H9 (cell line): ENCODE measurements around the gene ANKZF1. TPM values are rescaled to one million over a fixed set of nuclear protein-coding genes. Genes with fewer than 3 reads are reported as not detected.

Experiments used
- DNase-seq: peaks from one replicate; pipeline ENCODE4 v3.0.0-alpha.2; 2017
- H2AFZ ChIP-seq: one replicate; pipeline ENCODE4 v1.6.1; 2013; ENCODE audit warnings: mild to moderate bottlenecking, low read length, control low read depth, moderate library complexity
- H2AK5ac ChIP-seq: 2 replicates; pipeline ENCODE4 v1.6.1; 2013; ENCODE audit warnings: low read length, control low read depth, mixed read lengths; ENCODE audit not compliant: insufficient read length
- H2BK120ac ChIP-seq: one replicate; pipeline ENCODE4 v1.6.1; 2013; ENCODE audit warnings: low read depth, mild to moderate bottlenecking, low read length, control low read depth, inconsistent platforms; ENCODE audit not compliant: poor library complexity, severe bottlenecking
- H2BK12ac ChIP-seq: 2 replicates; pipeline ENCODE4 v1.6.1; 2013; ENCODE audit warnings: low read length, control low read depth, mixed read lengths, low read depth; ENCODE audit not compliant: insufficient read length
- H2BK15ac ChIP-seq: 2 replicates; pipeline ENCODE4 v1.6.1; 2013; ENCODE audit warnings: low read depth, low read length, control low read depth
- H2BK20ac ChIP-seq: one replicate; pipeline ENCODE4 v1.6.1; 2013; ENCODE audit warnings: low read depth, mild to moderate bottlenecking, low read length, control low read depth, inconsistent platforms; ENCODE audit not compliant: poor library complexity, severe bottlenecking
- H2BK5ac ChIP-seq: 2 replicates; pipeline ENCODE4 v1.6.1; 2013; ENCODE audit warnings: low read length, control low read depth, mixed read lengths; ENCODE audit not compliant: insufficient read length
- H3K14ac ChIP-seq: 2 replicates; pipeline ENCODE4 v1.6.1; 2013; ENCODE audit warnings: low read length, control low read depth; ENCODE audit not compliant: insufficient read depth
- H3K18ac ChIP-seq: 2 replicates; pipeline ENCODE4 v1.6.1; 2013; ENCODE audit warnings: low read depth, mild to moderate bottlenecking, mixed read lengths, low read length, control low read depth; ENCODE audit not compliant: insufficient read length
- H3K23ac ChIP-seq: 2 replicates; pipeline ENCODE4 v1.6.1; 2013; ENCODE audit warnings: low read length, control low read depth, mixed read lengths, low read depth; ENCODE audit not compliant: insufficient read length
- H3K23me2 ChIP-seq: 2 replicates; pipeline ENCODE4 v1.6.1; 2013; ENCODE audit warnings: low read depth, mild to moderate bottlenecking, mixed read lengths, low read length, control low read depth; ENCODE audit not compliant: insufficient read length, poor library complexity, severe bottlenecking
- H3K27ac ChIP-seq: 2 replicates; pipeline ENCODE4 v1.5.1; 2013; ENCODE audit warnings: low read length, control low read depth, mixed read lengths, low read depth; ENCODE audit not compliant: insufficient read length
- H3K27me3 ChIP-seq: 2 replicates; pipeline ENCODE4 v1.6.1; 2013; ENCODE audit warnings: low read length, control low read depth, inconsistent platforms; ENCODE audit not compliant: insufficient read depth
- H3K4ac ChIP-seq: 2 replicates; pipeline ENCODE4 v1.6.1; 2013; ENCODE audit warnings: low read depth, mild to moderate bottlenecking, control low read depth, inconsistent platforms, low read length, moderate library complexity
- H3K4me1 ChIP-seq: 2 replicates; pipeline ENCODE4 v1.6.1; 2013; ENCODE audit warnings: low read length, control low read depth, inconsistent platforms; ENCODE audit not compliant: insufficient read depth
- H3K4me2 ChIP-seq: 2 replicates; pipeline ENCODE4 v1.6.1; 2013; ENCODE audit warnings: low read length, control low read depth, mixed read lengths; ENCODE audit not compliant: insufficient read length, insufficient read depth
- H3K56ac ChIP-seq: 2 replicates; pipeline ENCODE4 v1.6.1; 2013; ENCODE audit warnings: low read depth, mild to moderate bottlenecking, mixed read lengths, low read length, control low read depth; ENCODE audit not compliant: insufficient read length
- H3K79me1 ChIP-seq: 2 replicates; pipeline ENCODE4 v1.6.1; 2013; ENCODE audit warnings: low read depth, mild to moderate bottlenecking, moderate library complexity, low read length, control low read depth, inconsistent platforms; ENCODE audit not compliant: insufficient read depth, poor library complexity, severe bottlenecking
- H3K79me2 ChIP-seq: 2 replicates; pipeline ENCODE4 v1.6.1; 2013; ENCODE audit warnings: low read length, control low read depth, inconsistent platforms; ENCODE audit not compliant: insufficient read depth
- H3K9ac ChIP-seq: 2 replicates; pipeline ENCODE4 v1.6.1; 2013; ENCODE audit warnings: low read length, control low read depth, mixed read lengths; ENCODE audit not compliant: insufficient read length; ENCODE audit errors: extremely low read depth
- H3K9me3 ChIP-seq: one replicate; pipeline ENCODE4 v1.6.1; 2013; ENCODE audit warnings: low read depth, low read length, inconsistent platforms; ENCODE audit not compliant: control insufficient read depth
- H3T11ph ChIP-seq: one replicate; pipeline ENCODE4 v1.6.1; 2013; ENCODE audit warnings: mild to moderate bottlenecking, low read length, control low read depth, inconsistent platforms
- H4K20me1 ChIP-seq: one replicate; pipeline ENCODE4 v1.6.1; 2013; ENCODE audit not compliant: control insufficient read depth, insufficient read length, insufficient read depth
- H4K5ac ChIP-seq: 2 replicates; pipeline ENCODE4 v1.6.1; 2013; ENCODE audit warnings: low read depth, mild to moderate bottlenecking, mixed read lengths, low read length, control low read depth; ENCODE audit not compliant: insufficient read length
- H4K8ac ChIP-seq: replicated peaks from 2 replicates; pipeline ENCODE4 v1.6.1; 2013; ENCODE audit warnings: low read length, control low read depth, mixed read lengths, low read depth; ENCODE audit not compliant: insufficient read length
- H4K91ac ChIP-seq: 2 replicates; pipeline ENCODE4 v1.6.1; 2013; ENCODE audit warnings: low read depth, mild to moderate bottlenecking, moderate library complexity, mixed read lengths, low read length, control low read depth; ENCODE audit not compliant: insufficient read length
- H3K27ac Mint-ChIP-seq, 3 experiments: 2 replicates in 2 of 3; 3 replicates in 1 of 3; pipeline ENCODE4 v1.8.0; 2020 to 2021; ENCODE audit warnings: mixed read lengths in 3 of 3, mild to moderate bottlenecking in 1 of 3, moderate library complexity in 1 of 3
- H3K27me3 Mint-ChIP-seq: 2 replicates; pipeline ENCODE4 v1.8.0; 2021; ENCODE audit warnings: low read depth, mild to moderate bottlenecking, moderate library complexity, mixed read lengths
- H3K36me3 Mint-ChIP-seq, 3 experiments: 2 replicates in 2 of 3; 3 replicates in 1 of 3; pipeline ENCODE4 v1.8.0; 2020 to 2021; ENCODE audit warnings: low read depth in 3 of 3, mixed read lengths in 3 of 3; ENCODE audit not compliant: insufficient read depth in 1 of 3
- H3K4me1 Mint-ChIP-seq, 2 experiments: 2 replicates each; pipeline ENCODE4 v1.8.0; 2020; ENCODE audit warnings: mixed read lengths in 2 of 2
- H3K4me3 Mint-ChIP-seq, 2 experiments: 2 replicates in 1 of 2; 3 replicates in 1 of 2; pipeline ENCODE4 v1.8.0; 2020 to 2021; ENCODE audit warnings: mild to moderate bottlenecking in 2 of 2, mixed read lengths in 2 of 2, moderate library complexity in 1 of 2
- H3K9me3 Mint-ChIP-seq, 2 experiments: 2 replicates in 1 of 2; 3 replicates in 1 of 2; pipeline ENCODE4 v1.8.0; 2020; ENCODE audit warnings: mild to moderate bottlenecking in 2 of 2, mixed read lengths in 2 of 2, moderate library complexity in 1 of 2
- CTCF ChIP-seq: fragments of 200-600 bp; sonication (generic); conservative IDR thresholded peaks from 3 replicates; pipeline ENCODE4 v1.8.0; 2021; ENCODE audit warnings: antibody characterized with exemption, mild to moderate bottlenecking
- WGBS: extraction: QIAGEN DNeasy Blood & Tissue Kit; methylation state at CpG from one replicate; pipeline ENCODE4 v1.1.7; 2013; ENCODE audit warnings: missing lambda C conversion rate, low lambda C conversion rate, mixed read lengths; ENCODE audit not compliant: insufficient read length; ENCODE audit errors: extremely low coverage; 5-methylcytosine and 5-hydroxymethylcytosine counted together
- total RNA-seq: library from RNA; stranded (reverse); gene quantifications from 2 replicates; pipeline ENCODE4 v1.2.1, GENCODE V29; 2021

Gene ANKZF1
- total RNA-seq, 1 experiment from 2014 or later = 55.4 TPM

DNA sequence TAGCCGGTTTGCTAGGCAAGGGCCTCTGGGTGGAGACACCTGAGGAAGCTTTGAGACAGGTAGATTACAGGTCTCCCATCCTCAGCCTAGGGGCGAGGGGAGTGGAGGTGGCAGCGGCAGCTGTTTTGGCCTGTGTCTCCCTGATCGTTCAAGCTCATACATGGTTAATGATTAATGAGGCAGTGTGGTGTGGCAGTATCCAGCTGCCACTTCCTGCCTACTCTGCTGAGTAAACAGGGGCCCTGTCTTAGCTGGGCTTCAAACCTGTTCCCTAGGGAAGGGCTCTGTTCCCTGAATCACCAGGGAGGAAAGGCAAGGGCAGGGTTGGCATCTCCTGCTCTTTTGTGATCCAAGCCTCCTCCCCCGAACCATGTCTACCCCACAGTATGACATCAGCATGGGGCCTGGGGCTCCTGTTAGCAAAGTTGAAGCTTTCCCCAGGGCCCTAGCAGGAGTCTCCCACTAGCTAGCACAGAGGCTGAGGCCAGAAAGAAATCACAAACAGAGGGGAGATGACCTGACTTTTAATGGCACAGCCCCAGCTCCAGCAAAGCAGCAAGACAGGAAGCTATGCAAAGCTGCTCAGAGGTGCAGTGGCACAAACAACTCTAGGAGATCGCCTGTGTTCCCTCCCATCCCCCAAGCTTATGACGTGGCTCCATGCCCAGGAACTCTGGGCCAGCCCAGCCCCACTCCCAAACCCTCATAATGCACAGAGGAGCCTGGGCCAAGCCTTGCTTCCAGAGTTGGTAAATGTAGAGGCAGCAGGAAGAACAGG, 19.8 kb downstream of the ANKZF1 start:
- H3K9me3 Mint-ChIP-seq = no peaks in the 10 kb centered on the region; a peak in 1 of 5 replicates
- peaks cover 5% of the 10 kb centered on the region for H3K4me1 ChIP-seq
- TF ChIP-seq CTCF = no peak
- H3K79me2 ChIP-seq = no peaks in the 10 kb centered on the region
- no peak overlapping the region for H3K18ac ChIP-seq
- H3T11ph ChIP-seq = no peak overlapping the region
- H3K27ac Mint-ChIP-seq = peak overlapping the region; percentile 65 to 85 (median 81); a peak in 5 of 7 replicates
- WGBS = no CpG with 5 or more reads among the region's 7 CpGs
- H2BK5ac ChIP-seq = no peak overlapping the region
- peaks cover 33 to 43% of the 10 kb centered on the region in 2 experiments for H3K4me1 Mint-ChIP-seq
- no peak for DNase-seq
- H3K27me3 ChIP-seq = no peaks in the 10 kb centered on the region; the same call in 1 of the 2 replicates
- no peak overlapping the region for H3K27ac ChIP-seq
- peaks cover 20% of the 10 kb centered on the region for H3K23me2 ChIP-seq
- no peak overlapping the region for H4K5ac ChIP-seq
- H3K56ac ChIP-seq = no peak overlapping the region
- H3K23ac ChIP-seq = no peak overlapping the region
- no peak overlapping the region for H2BK15ac ChIP-seq
- H4K8ac ChIP-seq = no peak overlapping the region
- peaks cover 36% of the 10 kb centered on the region for H3K27me3 Mint-ChIP-seq
- H3K9ac ChIP-seq = no peak overlapping the region
- H4K91ac ChIP-seq = no peak overlapping the region
- no peak overlapping the region for H2AFZ ChIP-seq
- no peaks in the 10 kb centered on the region for H3K9me3 ChIP-seq
- no peak overlapping the region for H2BK12ac ChIP-seq
- no peak overlapping the region for H2AK5ac ChIP-seq
- H3K14ac ChIP-seq = no peak overlapping the region
- no peaks in the 10 kb centered on the region for H4K20me1 ChIP-seq
- H3K4me3 Mint-ChIP-seq = no peak overlapping the region; a peak in 1 of 5 replicates
- H3K4me2 ChIP-seq = no peak overlapping the region
- no peak overlapping the region for H3K4ac ChIP-seq
- H3K36me3 Mint-ChIP-seq = peaks cover 9 to 24% (median 23%) of the 10 kb centered on the region in 3 experiments; a peak in 6 of 7 replicates
- no peak overlapping the region for H2BK120ac ChIP-seq
- no peak overlapping the region for H2BK20ac ChIP-seq
- H3K79me1 ChIP-seq = no peaks in the 10 kb centered on the region
